OCI-LY1 (cell line): ENCODE measurements around the gene NAALADL1.
"Not testable (repeated sequence)": the region's sequence is repeated elsewhere in the genome, so short reads cannot be mapped to it uniquely, and the experiment has no call there.

Experiments
- H2AFZ ChIP-seq: fragments of 200-600 bp; sonication (generic), shearing (Covaris generic); 2 replicates; pipeline ENCODE4 v1.6.0; 2014; ENCODE audit warnings: antibody characterized with exemption, mild to moderate bottlenecking, low read length
- H3F3A ChIP-seq: fragments of 200-600 bp; sonication (generic), shearing (Covaris generic); 2 replicates; pipeline ENCODE4 v1.6.0; 2014; ENCODE audit warnings: mild to moderate bottlenecking, antibody characterized with exemption, low read length, moderate library complexity; ENCODE audit not compliant: insufficient read depth
- H3K27ac ChIP-seq: fragments of 200-600 bp; sonication (generic); 2 replicates; pipeline ENCODE4 v1.5.1; 2014; ENCODE audit warnings: low read length, mixed run types, mild to moderate bottlenecking, low read depth; ENCODE audit not compliant: poor library complexity, severe bottlenecking
- H3K27me3 ChIP-seq: fragments of 200-600 bp; sonication (generic); 2 replicates; pipeline ENCODE4 v1.6.0; 2014; ENCODE audit warnings: antibody characterized with exemption, mild to moderate bottlenecking, low read length, moderate library complexity; ENCODE audit not compliant: insufficient read depth
- H3K36me3 ChIP-seq: fragments of 200-600 bp; sonication (generic); 2 replicates; pipeline ENCODE4 v1.6.1; 2014; ENCODE audit warnings: mild to moderate bottlenecking, antibody characterized with exemption, low read length, moderate library complexity, mixed read lengths; ENCODE audit not compliant: insufficient read depth
- H3K4me1 ChIP-seq: fragments of 200-600 bp; sonication (generic); 2 replicates; pipeline ENCODE4 v1.5.1; 2014; ENCODE audit warnings: mild to moderate bottlenecking, low read length, moderate library complexity; ENCODE audit not compliant: insufficient read depth, severe bottlenecking
- H3K4me2 ChIP-seq: fragments of 200-600 bp; sonication (generic), shearing (Covaris generic); 2 replicates; pipeline ENCODE4 v1.6.1; 2014; ENCODE audit warnings: low read length
- H3K4me3 ChIP-seq: fragments of 200-600 bp; sonication (generic); 2 replicates; pipeline ENCODE4 v1.5.1; 2014; ENCODE audit warnings: low read length, low read depth, mild to moderate bottlenecking, mixed read lengths; ENCODE audit not compliant: poor library complexity, severe bottlenecking
- H3K79me2 ChIP-seq: fragments of 200-600 bp; shearing (Covaris generic); 2 replicates; pipeline ENCODE4 v1.6.1; 2016; ENCODE audit warnings: mixed run types, low read length, mixed read lengths; ENCODE audit not compliant: insufficient read depth
- H3K9ac ChIP-seq: fragments of 200-600 bp; sonication (generic), shearing (Covaris generic); 2 replicates; pipeline ENCODE4 v1.6.1; 2014; ENCODE audit warnings: mild to moderate bottlenecking, low read length, mixed read lengths
- H3K9me2 ChIP-seq: fragments of 200-600 bp; sonication (generic), shearing (Covaris generic); 2 replicates; pipeline ENCODE4 v1.6.1; 2014; ENCODE audit warnings: low read depth, mild to moderate bottlenecking, low read length, mixed read lengths
- H3K9me3 ChIP-seq: fragments of 200-600 bp; shearing (Covaris generic); 2 replicates; pipeline ENCODE4 v1.6.1; 2014; ENCODE audit warnings: low read length, mixed read lengths
- H4K20me1 ChIP-seq: fragments of 200-600 bp; sonication (generic), shearing (Covaris generic); 2 replicates; pipeline ENCODE4 v1.6.0; 2016; ENCODE audit warnings: mild to moderate bottlenecking, low read length; ENCODE audit not compliant: insufficient read depth
- CTCF ChIP-seq: fragments of 200-600 bp; sonication (generic), shearing (Covaris generic); IDR thresholded peaks from 2 replicates; pipeline ENCODE4 v1.5.1; 2017; ENCODE audit warnings: mild to moderate bottlenecking, antibody characterized with exemption, low read length, moderate library complexity, mixed read lengths
- EZH2 ChIP-seq: fragments of 200-600 bp; sonication (generic), shearing (Covaris generic); IDR thresholded peaks from 2 replicates; pipeline ENCODE4 v1.8.0; 2017; ENCODE audit warnings: borderline replicate concordance, mixed run types, mild to moderate bottlenecking, antibody characterized with exemption, low read length, moderate library complexity, mixed read lengths

NAALADL1 gene

GRCh38 chr11:65008873-65009272 is 49.5 kb downstream of the NAALADL1 start:
- no peaks in the 10 kb centered on the region for H3K9me2 ChIP-seq
- H3K9me3 ChIP-seq = no peaks in the 10 kb centered on the region
- H3K27me3 ChIP-seq = no peaks in the 10 kb centered on the region
- H3K36me3 ChIP-seq = no peaks in the 10 kb centered on the region
- H3K4me1 ChIP-seq = peaks cover 4% of the 10 kb centered on the region
- H2AFZ ChIP-seq = no peak overlapping the region
- H4K20me1 ChIP-seq = no peaks in the 10 kb centered on the region
- TF ChIP-seq CTCF = no peak
- no peak for TF ChIP-seq EZH2
- 0 out of 2 replicates have a peak, but pooled peaks cover 5% of the 10 kb centered on the region for H3F3A ChIP-seq
- H3K4me3 ChIP-seq = no peak overlapping the region
- no peaks in the 10 kb centered on the region for H3K79me2 ChIP-seq
- H3K27ac ChIP-seq = no peak overlapping the region
- no peak overlapping the region for H3K4me2 ChIP-seq
- H3K9ac ChIP-seq = no peak overlapping the region

GRCh38 chr11:65008016-65008415 is 50.3 kb downstream of the NAALADL1 start:
- Histone ChIP-seq H3K36me3 (no peaks in the 10 kb centered on the region), H3K9ac (no peak overlapping the region), H3K9me3 (no peaks in the 10 kb centered on the region), H3F3A (0 out of 2 replicates have a peak, but pooled peaks cover 2% of the 10 kb centered on the region), H3K27ac (no peak overlapping the region), H3K4me2 (no peak overlapping the region), H3K4me3 (no peak overlapping the region), H3K9me2 (no peaks in the 10 kb centered on the region), H4K20me1 (no peaks in the 10 kb centered on the region), H3K27me3 (no peaks in the 10 kb centered on the region), H3K79me2 (no peaks in the 10 kb centered on the region), H3K4me1 (peaks cover under 1% of the 10 kb centered on the region), H2AFZ (no peak overlapping the region)
- TF ChIP-seq EZH2 (no peak), CTCF (0 out of 2 replicates have a peak, but pooled peaks have one; percentile 5)

GRCh38 chr11:65003968-65004367 is 54.4 kb downstream of the NAALADL1 start:
- H3K27me3 ChIP-seq, H3K27ac ChIP-seq, H3K9ac ChIP-seq, H3K4me1 ChIP-seq, H3F3A ChIP-seq, H4K20me1 ChIP-seq, H3K79me2 ChIP-seq, H2AFZ ChIP-seq, H3K9me2 ChIP-seq, H3K9me3 ChIP-seq, H3K4me2 ChIP-seq, H3K36me3 ChIP-seq, H3K4me3 ChIP-seq: not testable (repeated sequence)

GRCh38 chr11:65003282-65003681 is 55.1 kb downstream of the NAALADL1 start:
- no peak overlapping the region for H3K27ac ChIP-seq
- H3K27me3 ChIP-seq = no peaks in the 10 kb centered on the region
- H3F3A ChIP-seq = no peaks in the 10 kb centered on the region
- no peaks in the 10 kb centered on the region for H3K79me2 ChIP-seq
- H3K9me3 ChIP-seq = no peaks in the 10 kb centered on the region
- no peaks in the 10 kb centered on the region for H3K4me1 ChIP-seq
- H3K4me2 ChIP-seq = no peak overlapping the region
- H3K36me3 ChIP-seq = no peaks in the 10 kb centered on the region
- H4K20me1 ChIP-seq = no peaks in the 10 kb centered on the region
- H3K4me3 ChIP-seq = no peak overlapping the region
- TF ChIP-seq CTCF (no peak), EZH2 (no peak)
- no peak overlapping the region for H3K9ac ChIP-seq
- no peak overlapping the region for H2AFZ ChIP-seq
- H3K9me2 ChIP-seq = no peaks in the 10 kb centered on the region
